CD14-positive monocyte (primary cell): ENCODE data around the gene TSBP1. TPM values are rescaled to one million over a fixed set of nuclear protein-coding genes. Genes with fewer than 3 reads are reported as not detected.

ENCODE experiments used
- DNase-seq, 3 donors: peaks; one replicate each; pipeline ENCODE4 v3.0.0-alpha.2; 2011 to 2022
- H2AFZ ChIP-seq: 2 replicates; pipeline ENCODE4 v1.6.0; 2012; ENCODE audit warnings: mild to moderate bottlenecking, low read depth, low read length, inconsistent platforms; ENCODE audit not compliant: insufficient read depth, poor library complexity, severe bottlenecking
- H3K27ac ChIP-seq, 2 donors: 1 replicate in 1 of 2; 2 replicates in 1 of 2; pipeline ENCODE4 v1.5.1; 2012 to 2013; ENCODE audit warnings: low read length in 2 of 2, control low read depth in 1 of 2, inconsistent platforms in 1 of 2, low read depth in 1 of 2, mild to moderate bottlenecking in 1 of 2
- H3K27me3 ChIP-seq, 2 donors: one replicate each; pipeline versions ENCODE4 v1.6.0 to v1.6.1; 2011 to 2013; ENCODE audit warnings: low read length in 2 of 2; ENCODE audit not compliant: control insufficient read depth in 2 of 2, insufficient read depth in 2 of 2
- H3K36me3 ChIP-seq, 2 donors: replicated peaks in 1 of 2; 1 replicate in 1 of 2; 2 replicates in 1 of 2; pipeline versions ENCODE4 v1.5.1 to v1.6.1; 2012 to 2013; ENCODE audit warnings: low read length in 2 of 2, control low read depth in 1 of 2, inconsistent platforms in 1 of 2, mild to moderate bottlenecking in 1 of 2; ENCODE audit not compliant: insufficient read depth in 2 of 2, control insufficient read depth in 1 of 2
- H3K4me1 ChIP-seq, 2 donors: 1 replicate in 1 of 2; 2 replicates in 1 of 2; pipeline versions ENCODE4 v1.5.1 to v1.6.1; 2012 to 2013; ENCODE audit warnings: low read length in 2 of 2, control low read depth in 1 of 2, inconsistent platforms in 1 of 2, mild to moderate bottlenecking in 1 of 2, moderate library complexity in 1 of 2; ENCODE audit not compliant: insufficient read depth in 2 of 2, control insufficient read depth in 1 of 2
- H3K4me2 ChIP-seq: replicated peaks from 2 replicates; pipeline ENCODE3; 2012; ENCODE audit warnings: low read length, moderate library complexity, mild to moderate bottlenecking; ENCODE audit not compliant: poor library complexity, severe bottlenecking; ENCODE audit errors: extremely low read depth
- H3K4me3 ChIP-seq, 3 experiments: fragments of 200-600 bp in 1 of 3; sonication (generic) in 1 of 3; replicated peaks in 1 of 3; 1 replicate in 2 of 3; 2 replicates in 1 of 3; pipeline ENCODE4 v1.5.1; 2011 to 2013; ENCODE audit warnings: low read length in 3 of 3, mild to moderate bottlenecking in 3 of 3, control low read depth in 2 of 3, low read depth in 2 of 3, inconsistent platforms in 1 of 3, moderate library complexity in 1 of 3
- H3K79me2 ChIP-seq: 2 replicates; pipeline ENCODE4 v1.6.0; 2012; ENCODE audit warnings: mild to moderate bottlenecking, control low read depth, inconsistent platforms, low read length, moderate library complexity; ENCODE audit not compliant: insufficient read depth
- H3K9ac ChIP-seq: 2 replicates; pipeline ENCODE4 v1.6.0; 2017; ENCODE audit warnings: low read length, mild to moderate bottlenecking; ENCODE audit not compliant: insufficient read depth, poor library complexity, severe bottlenecking
- H3K9me3 ChIP-seq, 2 donors: replicated peaks in 1 of 2; 1 replicate in 1 of 2; 2 replicates in 1 of 2; pipeline versions ENCODE4 v1.5.1 to v1.6.1; 2012 to 2013; ENCODE audit warnings: low read length in 2 of 2, control low read depth in 1 of 2; ENCODE audit not compliant: control insufficient read depth in 1 of 2, insufficient read depth in 1 of 2
- H4K20me1 ChIP-seq: 2 replicates; pipeline ENCODE4 v1.6.0; 2012; ENCODE audit warnings: mild to moderate bottlenecking, low read length, control low read depth, moderate library complexity; ENCODE audit not compliant: insufficient read depth
- H3K27ac Mint-ChIP-seq, 7 donors: one replicate each; pipeline ENCODE4 v1.8.0; 2020; ENCODE audit warnings: mild to moderate bottlenecking in 7 of 7, mixed read lengths in 7 of 7, moderate library complexity in 6 of 7, inconsistent platforms in 2 of 7
- H3K27me3 Mint-ChIP-seq, 3 donors: one replicate each; pipeline ENCODE4 v1.8.0; 2021 to 2022; ENCODE audit warnings: low read depth in 3 of 3, mild to moderate bottlenecking in 3 of 3, mixed read lengths in 3 of 3, moderate library complexity in 3 of 3, inconsistent platforms in 1 of 3
- H3K36me3 Mint-ChIP-seq, 2 donors: one replicate each; pipeline ENCODE4 v1.8.0; 2020; ENCODE audit warnings: mixed read lengths in 2 of 2, inconsistent platforms in 1 of 2, mild to moderate bottlenecking in 1 of 2
- H3K4me1 Mint-ChIP-seq: one replicate; pipeline ENCODE4 v1.8.0; 2020; ENCODE audit warnings: mild to moderate bottlenecking, mixed read lengths
- H3K4me3 Mint-ChIP-seq, 2 donors: one replicate each; pipeline ENCODE4 v1.8.0; 2020; ENCODE audit warnings: mild to moderate bottlenecking in 2 of 2, mixed read lengths in 2 of 2, moderate library complexity in 1 of 2
- H3K9me3 Mint-ChIP-seq, 7 donors: one replicate each; pipeline ENCODE4 v1.8.0; 2020 to 2022; ENCODE audit warnings: mixed read lengths in 7 of 7, mild to moderate bottlenecking in 6 of 7, moderate library complexity in 6 of 7, inconsistent platforms in 2 of 7
- CTCF ChIP-seq: fragments of 200-600 bp; IDR thresholded peaks from one replicate; pipeline ENCODE4 v1.8.0; 2022; ENCODE audit warnings: antibody characterized with exemption, mild to moderate bottlenecking
- WGBS: methylation state at CpG from one replicate; pipeline ENCODE4 v1.1.5; 2013; ENCODE audit warnings: missing lambda C conversion rate; ENCODE audit not compliant: insufficient coverage; 5-methylcytosine and 5-hydroxymethylcytosine counted together
- intact Hi-C, 2 donors: fragments of 100-400 bp; cut with micrococcal nuclease; formaldehyde crosslinking; loops; one replicate each; pipeline versions ENCODE4 v1.15.0 to v1.15.1; 2023
- polyA plus RNA-seq, 3 donors: library from polyadenylated mRNA; depleted of rRNA in 1 of 3; unstranded in 2 of 3; stranded (reverse) in 1 of 3; fragments of 300-500 nt in 2 of 3; fragments of >200 nt in 1 of 3; fragmentation: Illumina TruSeq in 2 of 3; gene quantifications; 1 replicate in 2 of 3; 2 replicates in 1 of 3; pipeline ENCODE4 v1.2.3, GENCODE V29; 2012 to 2021

TSBP1 gene
- polyA plus RNA-seq, 3 donors = not detected

- Histone ChIP-seq H3K36me3 (no peaks in the 10 kb centered on the region), H3K79me2 (no peaks in the 10 kb centered on the region), H3K27ac (no peak overlapping the region), H3K4me2 (no peak overlapping the region), H3K9me3 (no peaks in the 10 kb centered on the region), H2AFZ (no peak overlapping the region), H4K20me1 (no peaks in the 10 kb centered on the region), H3K4me3 (no peak overlapping the region), H3K4me1 (no peaks in the 10 kb centered on the region), H3K9ac (no peak overlapping the region), H3K27me3 (peaks cover 2 to 7% of the 10 kb centered on the region in 2 donors)
- TF ChIP-seq CTCF = no peak
- no peak for DNase-seq
- no peak overlapping the region for H3K4me3 Mint-ChIP-seq
- WGBS = 95% methylated on average over 7 of the region's 10 CpGs
- peaks cover 0 to 2% (median 0%) of the 10 kb centered on the region in 7 donors for H3K9me3 Mint-ChIP-seq
- H3K4me1 Mint-ChIP-seq = peaks cover 5% of the 10 kb centered on the region
- intact Hi-C loops = no loop called here
- H3K27me3 Mint-ChIP-seq = peaks cover 4 to 27% (median 17%) of the 10 kb centered on the region in 3 donors
- H3K36me3 Mint-ChIP-seq = no peaks in the 10 kb centered on the region
- peak overlapping the region in 1 of 7 donors; percentile 51 for H3K27ac Mint-ChIP-seq
These were observed 24.3 kb upstream of the TSBP1 start for GRCh38 chr6:32396028-32396427.

GRCh38 chr6:32393665-32394420 is 22.1 kb upstream of the TSBP1 start:
- H3K27me3 ChIP-seq = peaks cover 2 to 7% of the 10 kb centered on the region in 2 donors
- WGBS = 13% methylated on average over 4 of the region's 7 CpGs
- intact Hi-C loops = no loop called here
- peaks cover 5% of the 10 kb centered on the region for H3K4me1 Mint-ChIP-seq
- H3K27me3 Mint-ChIP-seq = peaks cover 5 to 29% (median 8%) of the 10 kb centered on the region in 3 donors
- no peaks in the 10 kb centered on the region for H3K9me3 ChIP-seq
- no peak overlapping the region for H3K9ac ChIP-seq
- no peak overlapping the region for H3K4me2 ChIP-seq
- no peak for TF ChIP-seq CTCF
- H3K9me3 Mint-ChIP-seq = peaks cover 0 to 2% (median 0%) of the 10 kb centered on the region in 7 donors
- H3K36me3 ChIP-seq = no peaks in the 10 kb centered on the region
- no peak overlapping the region for H3K4me3 ChIP-seq
- H3K79me2 ChIP-seq = no peaks in the 10 kb centered on the region
- DNase-seq = peak in 1 of 3 donors; percentile 49
- H2AFZ ChIP-seq = peak overlapping the region; percentile 22
- H3K27ac ChIP-seq = no peak overlapping the region
- peak overlapping the region in 1 of 7 donors; percentile 26 for H3K27ac Mint-ChIP-seq
- no peaks in the 10 kb centered on the region for H3K4me1 ChIP-seq
- H3K4me3 Mint-ChIP-seq = peak overlapping the region in 1 of 2 donors; percentile 27
- no peaks in the 10 kb centered on the region for H4K20me1 ChIP-seq
- no peaks in the 10 kb centered on the region for H3K36me3 Mint-ChIP-seq
